ENCODE data around the gene BPIFB2. TPM values are rescaled to one million over a fixed set of nuclear protein-coding genes. Genes with fewer than 3 reads are reported as not detected.

BPIFB2 gene
- total RNA-seq, 3 donors from 2014 or later: 0.98 to 1.0 TPM; not detected in 1

GRCh38 chr20:33030569-33030968 lies 23.1 kb downstream of the BPIFB2 start:
- no peak for DNase-seq (ENCODE audit: low spot score in 2 of 2)
- Histone ChIP-seq H3K4me3 (no peak overlapping the region), H3K36me3 (no peaks in the 10 kb centered on the region), H3K4me1 (no peaks in the 10 kb centered on the region), H3K27me3 (peaks cover 0 to 3% of the 10 kb centered on the region in 2 donors), H3K27ac (no peak overlapping the region), H3K9me3 (peaks cover 0 to 9% of the 10 kb centered on the region in 2 donors)
- no peak for TF ChIP-seq CTCF (IDR thresholded peaks at IDR 0.05)
- TF ChIP-seq POLR2A (IDR thresholded peaks at IDR 0.05): no peak
- TF ChIP-seq POLR2AphosphoS5 (IDR thresholded peaks at IDR 0.05): no peak
- intact Hi-C loops (cut with DNase I; ENCODE audit: low total_unique reads): no loop called here

DNA sequence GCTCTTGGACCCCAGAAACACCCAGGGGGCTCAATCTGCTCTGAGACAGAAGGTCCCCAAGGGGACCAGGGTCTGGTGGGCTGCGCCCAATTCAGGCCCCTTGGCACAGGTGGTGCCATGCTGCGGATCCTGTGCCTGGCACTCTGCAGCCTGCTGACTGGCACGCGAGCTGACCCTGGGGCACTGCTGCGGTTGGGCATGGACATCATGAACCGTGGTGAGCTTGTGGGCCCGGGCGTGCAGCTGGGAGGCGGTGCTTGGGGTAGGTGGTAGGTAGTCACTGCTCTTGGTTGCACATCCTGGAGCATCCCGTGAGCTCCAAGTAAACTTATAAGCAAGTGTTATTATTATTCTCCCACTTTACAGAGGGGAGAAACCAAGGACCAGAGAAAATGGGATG lies 24.0 kb downstream of the BPIFB2 start, which contains the start of gene BPIFB6:
BPIFB6 (plus strand) TSS at position 118 of the 400 bp plus-strand sequence; CDS start at position 118, 0 bp downstream.
- Histone ChIP-seq H3K4me3 (no peak within 1 kb of the TSS), H3K4me1 (no peaks in the 10 kb centered on the region), H3K27ac (no peak within 1 kb of the TSS), H3K36me3 (no peaks in the 10 kb centered on the region), H3K9me3 (peaks cover 0 to 9% of the 10 kb centered on the region in 2 donors), H3K27me3 (peaks cover 0 to 3% of the 10 kb centered on the region in 2 donors)
- TF ChIP-seq POLR2AphosphoS5 (IDR thresholded peaks at IDR 0.05): no peak
- TF ChIP-seq POLR2A (IDR thresholded peaks at IDR 0.05): no peak
- TF ChIP-seq CTCF (IDR thresholded peaks at IDR 0.05): no peak
- DNase-seq (ENCODE audit: low spot score in 2 of 2): no peak
- intact Hi-C loops (cut with DNase I; ENCODE audit: low total_unique reads): no loop called here

GRCh38 chr20:33032555-33032954 lies 25.1 kb downstream of the BPIFB2 start:
- Histone ChIP-seq H3K9me3 (peaks cover 0 to 9% of the 10 kb centered on the region in 2 donors), H3K4me1 (no peaks in the 10 kb centered on the region), H3K27me3 (peaks cover 0 to 3% of the 10 kb centered on the region in 2 donors), H3K4me3 (no peak overlapping the region), H3K27ac (no peak overlapping the region), H3K36me3 (no peaks in the 10 kb centered on the region)
- no peak for DNase-seq (ENCODE audit: low spot score in 2 of 2)
- intact Hi-C loops (cut with DNase I; ENCODE audit: low total_unique reads): no loop called here
- TF ChIP-seq POLR2AphosphoS5 (IDR thresholded peaks at IDR 0.05) (no peak), CTCF (IDR thresholded peaks at IDR 0.05) (no peak), POLR2A (IDR thresholded peaks at IDR 0.05) (no peak)

DNA sequence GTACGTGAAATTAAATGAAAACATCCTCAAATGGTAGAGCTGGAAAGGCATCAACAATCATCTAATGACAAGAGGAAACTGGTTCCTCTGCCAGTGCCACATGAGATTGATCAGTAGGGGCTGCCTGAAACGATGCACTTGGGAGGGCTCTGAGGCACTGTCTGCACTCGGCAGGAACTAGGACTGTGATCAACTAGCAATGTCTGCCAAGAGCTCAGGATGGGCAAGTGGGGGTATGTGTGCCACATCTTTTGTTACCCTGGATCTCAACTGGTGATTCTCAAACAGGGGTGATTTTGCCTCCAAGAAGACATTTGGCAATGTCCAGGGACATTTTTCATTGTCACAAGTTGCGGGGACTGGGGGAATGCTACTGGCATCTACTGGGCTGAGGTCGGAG lies 25.9 kb downstream of the BPIFB2 start:
- intact Hi-C loops (cut with DNase I; ENCODE audit: low total_unique reads): no loop called here

GRCh38 chr20:33034115-33034514 lies 26.6 kb downstream of the BPIFB2 start:
- TF ChIP-seq CTCF (IDR thresholded peaks at IDR 0.05) (no peak), POLR2AphosphoS5 (IDR thresholded peaks at IDR 0.05) (no peak), POLR2A (IDR thresholded peaks at IDR 0.05) (no peak)

More for the DNA sequence above, 25.9 kb downstream of the BPIFB2 start:
- Histone ChIP-seq H3K27me3 (peaks cover 0 to 3% of the 10 kb centered on the region in 2 donors), H3K27ac (no peak overlapping the region), H3K9me3 (peaks cover 0 to 9% of the 10 kb centered on the region in 2 donors), H3K4me3 (no peak overlapping the region), H3K4me1 (no peaks in the 10 kb centered on the region), H3K36me3 (no peaks in the 10 kb centered on the region)
- no peak for DNase-seq (ENCODE audit: low spot score in 2 of 2)
- TF ChIP-seq POLR2A (IDR thresholded peaks at IDR 0.05) (no peak), POLR2AphosphoS5 (IDR thresholded peaks at IDR 0.05) (no peak), CTCF (IDR thresholded peaks at IDR 0.05) (no peak)

More at GRCh38 chr20:33034115-33034514, 26.6 kb downstream of the BPIFB2 start:
- H3K27ac ChIP-seq: no peak overlapping the region
- H3K4me1 ChIP-seq: no peaks in the 10 kb centered on the region
- DNase-seq (ENCODE audit: low spot score in 2 of 2): no peak
- intact Hi-C loops (cut with DNase I; ENCODE audit: low total_unique reads): no loop called here
- H3K36me3 ChIP-seq: no peaks in the 10 kb centered on the region
- H3K27me3 ChIP-seq: peaks cover 0 to 3% of the 10 kb centered on the region in 2 donors
- H3K9me3 ChIP-seq: peaks cover 0 to 9% of the 10 kb centered on the region in 2 donors
- no peak overlapping the region for H3K4me3 ChIP-seq
